Measurements from ENCODE around the gene ISCU. TPM values are rescaled to one million over a fixed set of nuclear protein-coding genes. Genes with fewer than 3 reads are reported as not detected.

The ISCU gene
- total RNA-seq, 4 donors from 2014 or later, result 189 to 297 (median 212) TPM

- no peak for TF ChIP-seq CTCF (IDR thresholded peaks at IDR 0.05; ENCODE audit: low read depth)
Measured at GRCh38 chr12:108548954-108549521, 13.4 kb upstream of the ISCU start.

GRCh38 chr12:108551535-108551934 lies 10.9 kb upstream of the ISCU start:
- TF ChIP-seq CTCF (IDR thresholded peaks at IDR 0.05; ENCODE audit: low read depth), result no peak

GRCh38 chr12:108553799-108554198 lies 8.6 kb upstream of the ISCU start:
- TF ChIP-seq CTCF (IDR thresholded peaks at IDR 0.05; ENCODE audit: low read depth), result no peak

GRCh38 chr12:108559007-108559655 lies 3.3 kb upstream of the ISCU start:
- no peak for TF ChIP-seq CTCF (IDR thresholded peaks at IDR 0.05; ENCODE audit: low read depth)

GRCh38 chr12:108559748-108560147 lies 2.6 kb upstream of the ISCU start:
- no peak for TF ChIP-seq CTCF (IDR thresholded peaks at IDR 0.05; ENCODE audit: low read depth)

GRCh38 chr12:108560321-108560721 lies 2.1 kb upstream of the ISCU start:
- no peak for TF ChIP-seq CTCF (IDR thresholded peaks at IDR 0.05; ENCODE audit: low read depth)

- no peak for TF ChIP-seq CTCF (IDR thresholded peaks at IDR 0.05; ENCODE audit: low read depth)
Measured at GRCh38 chr12:108560752-108561719, 1.4 kb upstream of the ISCU start, which contains the start of gene SART3. Gene SART3, minus strand, starts transcription at chr12:108561173. Its CDS starts 19 bp downstream, at chr12:108561154.

All from subcutaneous adipose tissue (tissue), 4 donors.